Measurements from ENCODE around the gene CGB7.

The CGB7 gene

GRCh38 chr19:49016067-49016839 lies 41.3 kb downstream of the CGB7 start:
- DNase-seq (ENCODE audit: low spot score): no peak

DNA sequence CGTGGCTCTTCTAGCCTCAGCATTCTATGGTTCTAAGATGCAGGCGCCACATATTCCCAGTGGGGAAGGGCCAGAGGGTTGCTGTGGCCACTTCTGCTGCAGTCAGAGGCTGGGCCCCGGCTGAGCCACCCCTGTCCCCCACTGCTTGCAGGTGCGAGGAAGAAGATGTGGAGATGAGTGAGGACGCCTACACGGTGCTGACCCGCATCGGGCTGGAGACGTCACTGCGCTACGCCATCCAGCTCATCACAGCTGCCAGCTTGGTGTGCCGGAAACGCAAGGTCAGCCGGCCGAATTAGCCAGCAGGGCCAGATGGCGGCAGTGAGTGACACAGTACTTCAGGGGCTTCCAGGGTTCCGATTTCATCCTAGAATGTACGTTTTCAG lies 42.7 kb downstream of the CGB7 start:
- DNase-seq (ENCODE audit: low spot score): no peak

DNA sequence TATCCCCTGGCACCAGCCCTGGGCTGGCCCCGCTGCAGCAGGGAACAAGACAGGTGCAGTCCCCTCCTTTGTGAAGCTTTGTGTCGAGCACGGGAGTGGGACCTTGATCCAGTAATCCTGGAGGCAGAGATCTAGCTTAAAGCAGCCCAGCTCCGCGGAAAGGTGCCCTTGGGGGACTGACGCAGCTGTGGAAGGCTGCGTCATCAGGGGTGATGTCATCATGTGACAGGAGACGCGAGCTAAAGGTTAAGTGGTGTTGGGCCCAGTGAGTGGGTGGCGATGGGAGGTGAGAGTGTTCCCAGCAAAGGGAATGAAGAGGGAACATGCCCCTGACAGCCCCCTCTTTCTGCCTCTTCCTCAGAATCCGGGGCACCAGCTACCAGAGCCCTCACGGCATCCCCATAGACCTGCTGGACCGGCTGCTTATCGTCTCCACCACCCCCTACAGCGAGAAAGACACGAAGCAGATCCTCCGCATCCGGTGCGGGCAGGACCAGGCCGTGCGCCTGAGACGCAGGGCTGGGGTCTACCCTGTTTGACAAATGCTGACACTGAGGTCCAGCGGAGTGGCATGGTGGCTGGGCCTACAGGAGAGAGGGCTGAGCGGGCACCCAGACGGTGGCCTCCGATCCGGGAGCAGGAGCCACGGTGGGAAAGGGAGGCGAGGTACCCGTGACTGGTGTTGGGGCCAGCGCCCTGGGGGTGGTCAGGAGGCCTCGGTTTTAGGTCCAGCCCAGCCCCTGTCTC lies 43.3 kb downstream of the CGB7 start:
- DNase-seq (ENCODE audit: low spot score): no peak

GRCh38 chr19:49011194-49011593 lies 46.4 kb downstream of the CGB7 start:
- DNase-seq (ENCODE audit: low spot score): no peak

- DNase-seq (ENCODE audit: low spot score): no peak
Measured at GRCh38 chr19:49010453-49010852, 47.1 kb downstream of the CGB7 start.

DNA sequence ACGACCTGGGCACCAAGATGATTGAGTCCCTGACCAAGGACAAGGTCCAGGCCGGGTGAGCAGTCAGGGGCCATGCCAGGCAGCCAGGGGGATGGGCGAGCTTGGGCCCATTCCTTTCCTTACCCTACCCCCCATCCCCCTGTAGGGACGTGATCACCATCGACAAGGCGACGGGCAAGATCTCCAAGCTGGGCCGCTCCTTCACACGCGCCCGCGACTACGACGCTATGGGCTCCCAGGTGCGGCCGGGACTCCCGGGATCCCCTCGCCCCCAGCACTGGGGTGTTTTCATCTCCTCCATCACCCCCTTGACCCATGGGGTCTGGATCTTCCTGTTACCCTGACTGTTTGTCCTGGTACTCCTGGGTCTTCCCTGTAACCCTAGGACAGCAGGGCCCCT lies 47.7 kb downstream of the CGB7 start:
- DNase-seq (ENCODE audit: low spot score): no peak

- DNase-seq (ENCODE audit: low spot score): no peak
Measured at GRCh38 chr19:49006905-49007304, 50.6 kb downstream of the CGB7 start.

DNA sequence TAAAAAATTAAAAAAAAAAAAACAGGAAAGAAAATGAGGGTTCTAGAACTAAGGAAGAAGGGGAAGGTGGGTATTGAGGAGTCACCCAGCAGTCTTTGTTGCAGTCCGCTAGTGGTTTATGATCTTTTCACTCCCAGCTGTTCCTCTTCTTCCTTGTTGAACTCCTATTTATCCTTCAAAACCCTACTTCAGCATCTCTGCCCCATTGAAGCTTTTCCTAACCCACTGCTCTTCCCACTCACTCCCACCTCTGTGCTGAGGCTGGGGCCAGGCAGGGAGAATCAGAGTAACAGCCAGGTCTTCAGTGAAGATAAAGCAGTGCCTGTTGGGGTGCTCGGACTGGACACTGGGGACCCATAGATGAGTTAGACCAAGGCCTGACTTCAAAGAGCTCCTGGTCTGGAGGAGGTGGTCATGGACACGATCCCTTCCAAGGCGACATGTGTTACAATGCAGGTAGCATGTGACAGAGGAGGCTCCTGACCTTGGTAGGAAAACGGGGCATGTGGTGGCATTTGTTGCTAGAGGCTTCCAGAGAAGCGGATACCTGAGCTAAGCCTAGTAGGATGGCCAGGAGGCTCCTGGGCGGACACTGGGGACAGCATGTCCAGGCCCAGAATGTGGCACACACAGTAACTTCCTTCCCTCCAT lies 52.5 kb downstream of the CGB7 start:
- no peak for DNase-seq (ENCODE audit: low spot score)

Small RNA genes within 50 kb of the gene (small RNA-seq; reads per million reads assigned to genes)
- gene MIR6798 (0 to 0.09 reads per million in 2 experiments), gene RN7SL708P (0 reads per million in 2 experiments)
